T-helper 2 cell treated with Interferon-gamma antibody and Interleukin-4, amounts not matched to agents 100 ng/mL and 5 ng/mL, for 36 hours (primary cell): ENCODE results near the gene MPP2. TPM values are rescaled to one million over a fixed set of nuclear protein-coding genes. Genes with fewer than 3 reads are reported as not detected.
"Not testable (repeated sequence)": the region's sequence is repeated elsewhere in the genome, so short reads cannot be mapped to it uniquely, and the experiment has no call there.

Experiments used
- intact Hi-C: fragments of 100-400 bp; cut with micrococcal nuclease; formaldehyde crosslinking; loops from one replicate; pipeline ENCODE4 v1.15.1; 2023
- total RNA-seq: library from RNA; stranded (reverse); gene quantifications from 2 replicates; pipeline ENCODE4 v1.2.3, GENCODE V29; 2022

Gene MPP2
- total RNA-seq, 1 donor from 2014 or later, result 0.64 TPM

DNA sequence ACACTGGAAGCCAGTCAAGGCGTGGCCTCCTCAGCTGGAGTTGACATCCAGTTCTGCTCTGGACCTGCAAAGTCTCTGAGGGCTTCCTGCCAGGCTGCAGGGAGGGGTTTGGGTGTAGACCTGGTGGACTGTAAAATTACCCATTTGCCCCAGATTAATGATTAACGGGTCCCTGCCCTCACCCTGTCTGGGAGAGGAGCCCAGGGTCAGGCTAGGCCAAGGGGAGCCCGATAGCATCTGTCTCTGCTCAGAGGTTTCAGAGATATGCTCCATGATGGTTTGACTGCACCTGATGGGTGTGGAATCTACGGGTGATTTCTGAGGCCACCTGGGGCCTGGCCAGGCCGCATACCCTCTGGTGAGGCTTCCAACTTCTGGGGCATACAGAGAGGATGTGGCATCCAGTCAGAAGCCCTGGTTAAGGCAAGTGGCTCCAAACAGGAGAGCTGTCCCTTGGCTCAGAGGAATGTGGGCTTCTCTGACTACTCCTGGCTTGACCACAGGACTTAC is 23.8 kb upstream of the MPP2 start:
- intact Hi-C loops, result loop anchor here (10.0 kb wide), 1 partner anchor 184 kb away; no protein-coding TSS in a partner anchor

DNA sequence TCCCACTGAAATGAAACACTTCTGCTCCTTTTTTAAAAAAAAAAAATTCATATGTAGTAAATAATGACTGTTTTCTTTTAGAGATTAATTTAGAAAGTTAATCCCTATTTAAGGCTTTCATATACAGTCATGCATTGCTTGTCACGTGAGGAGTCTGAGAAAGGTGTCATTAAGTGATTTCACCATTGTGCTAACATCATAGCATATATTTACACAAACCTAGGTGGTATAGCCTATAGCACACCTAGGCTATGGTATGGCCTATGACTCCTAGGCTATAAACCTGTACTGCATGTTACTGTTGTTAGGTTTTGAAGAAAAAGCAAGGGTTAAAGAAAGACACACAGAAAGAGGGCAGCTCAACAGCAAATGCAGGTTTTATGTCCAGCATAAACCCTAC is 21.3 kb upstream of the MPP2 start:
- intact Hi-C loops, result no loop called here

DNA sequence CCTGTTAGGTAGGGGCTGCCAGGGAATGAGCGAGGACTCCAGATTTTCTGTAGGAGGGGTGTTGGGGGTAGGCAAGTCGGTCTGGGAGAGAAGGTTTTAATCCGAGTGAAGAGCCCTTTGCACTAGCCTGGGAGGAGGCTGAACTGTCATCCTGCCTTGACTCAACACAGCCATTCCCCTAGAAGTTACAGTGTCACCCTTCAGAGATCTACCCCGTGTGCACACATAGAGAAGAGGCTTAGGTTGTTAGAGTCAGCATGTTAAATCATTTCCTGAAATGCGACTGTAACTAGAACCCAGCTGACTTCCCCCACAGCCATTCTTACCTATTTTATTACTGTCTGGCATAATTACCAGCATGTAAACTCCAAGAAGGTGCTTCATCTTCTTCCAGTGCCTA is 20.6 kb upstream of the MPP2 start:
- intact Hi-C loops, result not testable (repeated sequence)

DNA sequence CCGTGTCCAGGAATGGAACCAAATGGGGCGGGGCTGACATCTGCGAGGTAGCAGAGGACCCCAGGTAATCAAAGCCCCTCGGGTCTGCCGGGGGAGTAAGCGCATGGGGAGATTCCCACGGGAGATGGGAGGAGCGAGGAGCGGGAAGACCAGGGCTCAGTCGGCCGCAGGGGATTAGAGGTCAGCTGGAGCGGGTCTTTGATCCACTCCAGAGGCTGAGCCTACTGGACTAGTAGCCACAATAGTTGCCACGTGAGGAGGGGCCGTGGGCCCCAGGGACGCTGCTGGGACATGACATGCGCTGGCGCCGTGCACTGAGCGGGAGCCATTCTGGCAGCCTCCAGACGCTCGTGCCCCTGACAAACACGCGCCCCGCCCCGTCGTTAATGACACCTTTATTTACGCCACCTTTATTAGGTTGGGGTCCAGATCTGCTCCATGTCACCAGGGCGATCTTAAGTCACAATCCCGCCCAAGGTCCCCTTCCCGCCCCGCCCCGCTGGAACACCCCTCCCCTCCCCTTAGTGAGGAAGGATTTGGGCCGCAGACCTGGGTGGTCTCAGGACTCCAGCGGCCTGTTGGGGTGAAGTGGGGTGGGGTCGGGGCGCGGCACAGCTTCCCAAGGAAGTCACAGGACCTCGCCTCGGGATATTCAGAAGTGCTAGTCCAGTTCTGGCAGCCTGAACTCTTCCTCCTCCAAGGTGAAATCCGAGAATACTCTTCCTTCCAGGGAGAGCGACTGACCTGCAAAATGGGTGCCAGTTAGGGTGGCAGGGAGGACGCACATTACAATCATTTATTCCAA is 19.9 kb upstream of the MPP2 start:
- intact Hi-C loops, result no loop called here

DNA sequence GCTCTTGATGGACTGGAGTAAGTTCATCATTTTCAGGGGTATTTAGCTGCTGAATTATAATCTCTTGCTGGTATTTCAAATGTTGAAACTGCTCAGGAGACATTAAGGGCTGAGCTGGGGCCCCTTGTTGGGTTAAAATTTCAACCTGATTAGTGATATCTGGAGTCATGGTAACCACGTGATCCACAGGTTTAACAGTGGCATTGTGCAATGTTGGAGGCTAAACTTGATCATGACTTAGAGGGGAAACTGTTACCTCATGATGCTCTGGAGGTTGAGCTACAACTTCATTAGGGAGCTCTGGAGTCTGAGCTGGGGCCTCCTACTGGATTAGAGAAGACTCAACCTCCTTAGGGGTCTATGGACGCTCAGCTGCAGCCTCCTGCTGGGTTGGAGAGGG is 17.2 kb upstream of the MPP2 start:
- intact Hi-C loops, result no loop called here

DNA sequence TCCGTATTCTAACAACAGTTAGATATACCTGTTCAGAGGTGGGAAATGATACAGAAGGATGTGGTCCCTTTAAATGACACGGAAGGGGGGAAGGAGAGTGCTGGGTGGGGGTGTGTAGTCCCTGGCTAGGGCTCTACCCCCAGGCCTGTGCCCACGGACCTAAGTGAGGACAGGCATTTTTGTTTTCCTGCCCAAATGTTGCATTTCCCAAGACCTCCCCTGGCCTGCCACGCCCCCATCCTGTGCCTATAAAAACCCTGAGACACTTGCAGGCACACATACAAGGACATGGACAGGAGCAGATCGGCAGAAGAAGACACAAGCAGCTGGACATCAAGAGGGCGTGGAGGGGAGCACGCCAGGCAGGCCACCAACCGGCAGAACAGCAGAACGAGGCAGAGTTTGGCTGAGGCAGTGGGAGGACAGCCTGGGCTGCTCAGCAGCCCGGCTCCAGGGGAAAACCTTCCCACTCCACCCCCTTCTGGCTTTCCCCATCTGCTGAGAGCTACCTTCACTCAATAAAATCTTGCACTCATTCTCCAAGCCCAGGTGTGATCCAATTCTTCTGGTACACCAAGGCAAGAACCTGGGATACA is 13.3 kb upstream of the MPP2 start:
- intact Hi-C loops, result no loop called here

DNA sequence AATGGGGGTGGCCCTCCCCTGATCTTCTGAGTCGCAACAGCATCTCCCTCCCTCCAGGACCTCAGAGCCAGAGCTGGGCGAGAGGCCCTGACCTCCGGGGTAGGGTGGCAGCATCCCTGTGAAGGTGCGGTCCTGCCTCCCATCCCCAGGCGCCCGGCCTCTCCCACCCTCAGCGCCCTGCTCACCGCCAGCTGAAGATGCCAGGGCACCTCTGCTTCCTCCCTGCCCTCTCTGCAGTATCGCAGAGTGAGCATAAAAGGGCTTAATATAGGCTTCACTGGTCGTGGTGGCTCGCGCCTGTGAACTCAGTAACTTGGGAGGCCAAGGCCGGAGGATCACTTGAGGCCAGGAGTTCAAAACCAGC is 10.7 kb upstream of the MPP2 start:
- intact Hi-C loops, result no loop called here

DNA sequence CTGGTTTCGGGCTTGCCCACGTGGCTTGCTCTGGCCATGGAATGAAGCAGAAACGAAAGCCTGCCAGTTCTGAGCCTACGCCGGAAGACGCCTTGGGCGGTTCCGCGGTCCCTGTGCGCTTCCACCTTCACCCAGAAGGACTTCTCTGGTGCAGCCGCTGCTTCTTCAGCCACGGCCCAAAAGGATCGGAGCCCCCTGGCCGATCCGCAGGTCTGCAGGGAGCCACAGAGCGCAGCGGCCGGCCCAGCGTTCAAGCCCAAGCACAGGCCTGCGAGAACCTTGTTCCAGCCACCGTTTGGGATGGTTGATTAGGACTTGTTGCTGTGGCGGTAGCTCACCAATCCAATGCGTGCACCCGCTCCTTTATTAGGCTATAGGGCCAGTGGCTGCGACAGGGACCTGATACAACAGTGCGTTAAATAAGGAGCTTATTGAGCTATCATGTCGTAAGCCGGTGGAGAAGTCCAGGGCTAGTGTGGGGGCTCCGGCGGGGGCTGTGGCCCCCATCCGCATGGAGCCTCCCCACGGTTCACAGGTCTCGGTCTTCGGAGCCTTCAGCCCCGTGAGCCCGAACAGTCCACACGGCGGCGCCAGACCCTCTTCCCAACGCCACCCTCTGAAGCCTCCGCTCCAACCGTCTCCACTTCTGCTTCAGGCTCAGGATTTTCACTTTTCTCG is 10.2 kb upstream of the MPP2 start:
- intact Hi-C loops, result no loop called here

DNA sequence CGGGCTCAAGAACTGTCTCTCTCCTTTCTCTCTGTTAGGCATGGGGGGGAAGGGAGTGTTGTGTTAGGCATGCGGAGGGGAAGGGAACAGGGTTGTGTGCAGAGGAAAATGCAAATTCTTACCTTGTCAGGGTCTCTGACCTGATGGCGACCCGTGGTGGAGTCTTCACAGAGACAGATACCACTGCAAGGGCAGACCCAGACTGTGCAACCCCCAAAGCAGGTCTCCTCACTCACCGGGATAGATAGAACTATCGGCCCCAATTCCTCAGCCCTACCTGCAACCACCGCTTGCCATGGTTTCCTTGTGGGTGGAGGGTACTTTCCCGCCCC is 9.6 kb upstream of the MPP2 start:
- intact Hi-C loops, result no loop called here

DNA sequence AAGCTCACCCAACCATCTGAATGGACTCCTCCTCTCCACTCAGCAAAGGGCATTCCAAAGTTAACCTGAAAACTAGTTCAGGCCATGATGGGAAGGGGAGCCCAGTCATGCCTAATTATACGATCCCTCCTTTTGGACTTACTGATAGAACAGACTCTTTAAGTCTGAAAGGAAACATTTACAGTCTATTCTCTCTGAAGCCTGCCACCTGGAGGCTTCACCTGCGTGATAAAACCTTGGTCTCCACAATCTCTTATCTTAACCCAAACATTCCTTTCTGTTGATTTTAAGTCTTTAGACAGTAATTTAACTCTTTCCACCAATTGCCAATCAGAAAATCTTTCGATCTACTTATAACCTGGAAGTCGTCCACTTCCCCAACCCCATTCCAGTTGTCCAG is 9.0 kb upstream of the MPP2 start:
- intact Hi-C loops, result no loop called here

DNA sequence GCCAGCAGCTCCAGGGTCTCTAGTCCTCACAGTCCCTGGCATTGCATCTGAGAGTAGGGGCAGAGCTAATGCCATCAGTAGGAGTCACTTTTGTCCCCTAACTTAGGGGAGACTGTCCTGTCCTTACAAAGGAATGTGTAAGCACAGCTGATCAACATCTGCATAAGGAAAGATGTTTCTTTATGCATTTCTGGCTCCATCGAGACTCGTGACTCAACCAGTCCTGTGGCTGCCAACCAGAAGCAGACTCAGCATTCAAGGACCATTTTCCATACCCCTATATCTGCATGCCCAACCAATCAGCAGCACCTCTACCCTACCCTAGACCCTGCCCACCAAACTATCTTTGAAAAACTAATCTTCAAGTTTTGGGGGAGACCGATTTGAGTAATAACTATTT is 8.2 kb upstream of the MPP2 start:
- intact Hi-C loops, result no loop called here

DNA sequence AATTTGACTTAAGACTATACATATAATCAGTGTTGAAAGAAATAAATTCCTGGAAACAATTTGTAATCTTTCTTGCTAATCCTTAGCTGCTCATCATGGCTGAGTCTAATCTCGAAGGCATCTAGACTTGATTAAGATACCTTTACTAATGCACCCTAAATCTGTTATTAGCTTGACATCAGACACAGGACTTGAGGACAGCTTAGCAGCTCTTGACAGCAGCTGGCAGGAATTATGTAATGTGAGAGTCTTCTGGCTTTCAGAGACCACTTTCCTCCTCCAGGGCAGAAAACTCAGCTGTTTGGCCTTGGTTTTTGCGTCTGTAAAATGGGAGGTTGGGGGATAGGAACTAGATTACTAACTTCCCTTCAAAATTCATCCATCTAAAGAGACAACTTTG is 7.1 kb upstream of the MPP2 start:
- intact Hi-C loops, result no loop called here

DNA sequence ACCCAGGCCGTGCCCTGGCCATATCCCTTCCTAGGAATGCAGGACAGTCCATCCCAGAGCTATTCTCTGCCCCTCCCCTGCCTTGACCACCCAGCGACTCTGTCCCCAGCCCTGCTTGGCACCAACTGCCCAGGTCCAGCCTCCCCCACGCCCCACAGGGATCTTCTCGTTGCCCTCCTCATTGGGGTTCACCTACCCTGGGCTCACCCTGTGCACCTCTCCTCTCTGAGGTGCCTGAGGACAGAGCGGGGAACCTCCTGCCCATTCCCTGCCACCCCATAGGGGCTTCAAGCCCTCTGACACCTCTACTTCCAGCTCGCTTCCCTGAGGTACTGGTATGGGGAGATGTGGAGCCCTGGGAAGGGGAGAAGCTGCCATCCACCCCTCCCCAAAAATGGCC is 6.2 kb upstream of the MPP2 start:
- intact Hi-C loops, result no loop called here

DNA sequence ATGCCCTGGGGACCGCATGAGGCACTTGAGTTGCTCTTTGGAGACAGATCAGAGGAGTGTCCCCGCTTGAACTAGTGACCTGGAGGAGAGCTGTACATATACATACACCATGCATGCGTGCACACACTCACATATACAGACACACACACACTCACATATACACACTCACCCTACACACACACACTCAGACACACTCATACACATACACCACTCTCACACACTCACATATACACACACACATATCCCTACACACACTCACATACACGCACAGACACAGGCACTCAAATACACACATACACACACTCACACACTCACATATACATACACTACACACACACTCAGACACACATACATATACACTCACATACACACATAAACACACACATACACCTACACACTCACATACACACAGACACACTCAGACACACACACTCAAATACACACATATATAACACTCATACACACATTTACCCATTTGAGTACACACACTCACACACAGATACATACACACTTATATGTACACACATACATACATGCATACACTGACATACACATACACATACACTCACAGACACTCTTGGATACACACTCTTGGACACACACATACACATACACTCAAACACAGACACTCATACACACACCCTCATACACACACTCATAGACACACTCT is 5.4 kb upstream of the MPP2 start:
- intact Hi-C loops, result no loop called here

DNA sequence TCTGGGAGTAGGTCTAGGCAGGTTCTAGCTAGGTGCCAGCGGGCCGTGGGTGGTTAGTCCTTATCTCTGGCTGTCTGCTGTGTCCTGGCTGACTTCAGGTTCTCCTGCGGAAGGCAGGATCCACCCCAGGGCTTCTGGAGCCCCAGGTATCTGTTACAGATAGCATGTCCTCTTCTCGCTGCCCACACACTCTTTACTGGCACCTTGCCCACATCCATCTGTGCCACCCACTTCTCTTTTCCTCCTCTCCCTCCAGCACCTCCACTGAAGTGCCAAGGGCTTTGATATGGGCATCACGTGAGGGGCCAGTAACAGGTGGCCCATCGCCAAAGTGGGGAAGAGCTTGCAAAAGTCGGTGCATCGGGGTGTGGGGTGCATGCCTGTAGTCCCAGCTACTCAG is 4.6 kb upstream of the MPP2 start:
- intact Hi-C loops, result no loop called here

DNA sequence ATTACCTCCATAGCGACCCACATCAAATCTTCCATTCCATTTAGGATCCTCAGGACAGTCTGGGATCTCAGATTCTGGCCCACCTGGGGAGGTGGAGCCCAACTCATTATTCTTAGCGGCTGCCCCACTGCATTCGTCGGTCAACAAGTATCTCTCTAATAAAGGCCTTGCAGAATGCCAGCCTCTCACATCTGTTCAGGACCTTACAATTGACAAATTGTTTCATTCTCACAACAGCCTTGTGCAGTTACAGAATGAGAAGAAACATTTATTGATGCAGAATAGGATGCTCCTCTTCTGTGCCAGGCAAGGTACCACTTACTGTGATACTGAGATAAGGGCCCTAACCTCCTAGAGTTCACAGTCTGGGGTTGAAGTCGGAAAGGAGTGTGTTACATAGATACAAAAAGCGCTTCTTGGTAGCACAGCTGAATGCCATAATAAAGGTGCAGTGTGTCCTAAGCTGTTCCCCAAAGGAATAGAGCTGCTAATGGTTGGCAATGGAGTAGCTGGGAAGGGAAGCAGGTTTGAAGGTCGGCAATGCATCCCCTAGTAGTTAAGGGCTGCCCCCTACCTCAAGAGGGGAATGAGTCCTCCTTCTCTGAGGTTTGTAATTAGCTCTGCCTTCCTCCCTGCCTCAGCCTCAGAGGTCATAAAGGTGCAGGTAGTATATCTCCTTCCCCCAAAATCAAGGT is 2.3 kb upstream of the MPP2 start:
- intact Hi-C loops, result no loop called here

DNA sequence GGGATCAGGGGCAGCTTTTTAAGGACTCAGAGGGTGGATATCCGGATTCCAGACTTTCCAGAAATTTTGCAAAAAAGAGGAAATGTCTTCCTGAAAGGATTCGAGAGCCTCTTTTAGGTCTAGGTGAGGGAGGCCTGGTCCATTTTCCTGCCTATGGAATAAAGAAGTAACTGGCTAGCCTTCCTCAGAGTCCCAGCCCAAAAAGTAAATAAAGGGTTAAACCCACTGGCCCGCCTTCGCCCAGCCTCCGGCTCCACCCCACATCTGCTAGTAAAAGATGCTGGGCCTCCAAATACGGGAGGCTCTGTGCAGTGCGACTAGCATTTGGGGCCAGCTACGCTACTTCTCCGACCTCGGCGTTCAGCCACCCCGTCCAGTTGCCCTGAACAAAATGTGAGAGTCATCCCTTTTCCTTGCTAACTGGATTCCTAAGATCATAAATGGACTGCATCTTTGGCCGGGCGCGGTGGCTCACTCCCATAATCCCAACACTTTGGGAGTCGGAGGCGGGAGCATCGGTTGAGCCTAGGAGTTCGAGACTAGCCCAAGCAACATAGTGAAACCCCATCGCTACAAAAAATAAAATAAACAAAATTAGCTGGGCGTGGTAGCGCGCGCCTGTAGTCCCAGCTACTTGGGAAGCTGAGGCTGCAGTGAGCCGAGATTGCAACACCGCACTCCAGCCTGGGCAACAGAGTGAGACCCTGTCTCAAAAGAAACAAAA is 824 bp upstream of the MPP2 start:
- intact Hi-C loops, result no loop called here

DNA sequence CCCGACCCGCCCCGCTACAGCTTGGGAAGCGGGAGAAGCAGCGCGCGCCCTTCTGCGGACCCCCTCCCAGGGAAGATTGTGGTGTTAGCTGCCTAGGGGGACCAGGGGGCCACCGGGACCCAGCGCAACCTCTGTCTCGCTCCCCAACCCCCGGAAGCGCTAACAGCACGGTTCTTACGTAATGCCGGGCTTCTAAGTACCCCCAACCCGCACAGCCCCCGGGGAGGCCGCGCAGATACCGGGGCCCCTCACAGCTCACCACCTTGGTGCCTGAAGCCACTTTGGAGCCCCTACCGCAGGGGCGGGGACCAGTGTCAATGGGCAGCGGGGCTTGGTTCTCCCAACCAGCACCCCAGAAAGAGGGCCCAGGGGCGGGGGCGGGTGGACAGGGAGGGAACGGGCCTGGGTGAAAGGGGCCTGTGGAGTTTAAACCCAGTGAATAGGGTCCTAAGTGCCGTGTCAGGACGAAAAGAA is 348 bp downstream of the MPP2 start:
- intact Hi-C loops, result no loop called here

DNA sequence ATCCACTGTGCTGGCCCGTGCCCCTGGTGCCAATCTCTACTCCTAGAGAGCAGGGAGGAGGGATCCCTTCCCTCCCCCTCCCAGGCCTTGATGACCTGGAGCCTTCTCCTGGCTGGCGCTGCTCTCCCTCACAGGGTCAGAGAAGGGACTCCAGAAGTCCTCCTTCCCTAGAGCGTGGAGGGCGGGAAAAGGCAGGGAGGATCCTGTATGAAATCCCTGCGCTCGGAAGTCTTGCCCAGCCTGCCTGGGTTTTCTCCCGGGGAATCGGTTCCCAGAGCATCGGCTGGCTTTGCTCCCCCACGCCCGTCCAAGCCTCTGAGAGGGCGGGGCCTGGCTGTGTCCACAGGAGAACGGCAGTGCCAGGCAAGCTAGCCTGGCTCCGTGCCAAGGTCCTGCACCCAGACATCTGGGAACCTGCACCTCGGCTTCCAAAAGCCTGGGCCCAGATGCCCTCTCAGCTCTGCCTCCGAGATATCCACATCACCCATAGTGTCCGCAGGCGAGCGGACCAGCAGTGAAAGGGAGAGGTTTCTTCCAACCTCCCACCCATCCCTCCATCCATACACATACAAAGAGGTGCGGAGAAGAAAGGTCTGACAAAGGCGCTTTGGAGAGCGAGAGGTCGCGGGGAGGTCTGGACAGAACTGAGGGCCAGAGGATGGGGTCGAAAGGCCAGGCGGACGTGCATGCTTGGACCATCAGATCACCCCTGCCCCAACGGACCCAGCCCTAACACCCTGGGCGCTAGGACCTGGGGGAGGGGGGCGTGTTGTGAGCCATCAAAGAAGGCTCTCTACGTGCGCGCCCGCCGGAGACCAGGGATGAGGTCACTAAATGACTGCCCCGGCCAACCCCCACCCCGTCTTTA is 1.1 kb downstream of the MPP2 start:
- intact Hi-C loops, result no loop called here
